ENCODE measurements around the gene CTCF. TPM values are rescaled to one million over a fixed set of nuclear protein-coding genes. Genes with fewer than 3 reads are reported as not detected.

CTCF gene
- total and polyA plus RNA-seq, 2 donors (not counting 3 experiments of a cell fraction or from before 2014, with no cell fraction given): 20.7 to 40.0 TPM

GRCh38 chr16:67674851-67675578, 112.7 kb downstream of the CTCF start:
- H3K79me2 ChIP-seq (ENCODE audit: control insufficient read depth, insufficient read depth, low read length): no peaks in the 10 kb centered on the region
- no peaks in the 10 kb centered on the region for H3K9me1 ChIP-seq (replicated peaks; ENCODE audit: control insufficient read depth, extremely low read depth, insufficient read depth, low read length)
- H3K9ac ChIP-seq (replicated peaks; ENCODE audit: extremely low read depth, insufficient read depth, low read length): no peak overlapping the region
- H3K36me3 ChIP-seq (ENCODE audit: control insufficient read depth in 2 of 2, extremely low read depth in 1 of 2, insufficient read depth in 2 of 2, low read length in 2 of 2): peaks cover 0 to 10% of the 10 kb centered on the region in 2 experiments
- TSS peak; percentile 6 for BruUV-seq (replicated peaks)
- H3K4me2 ChIP-seq (ENCODE audit: insufficient read depth, low read length): no peak overlapping the region
- H3K27me3 ChIP-seq (ENCODE audit: control insufficient read depth in 2 of 2, insufficient read depth in 2 of 2, low read length in 2 of 2): no peaks in the 10 kb centered on the region
- no peak overlapping the region for H3K4me3 ChIP-seq (replicated peaks in 1 of 3; ENCODE audit: insufficient read depth in 1 of 3, low read depth in 1 of 3, low read length in 3 of 3)
- H4K20me1 ChIP-seq (replicated peaks; ENCODE audit: control insufficient read depth, extremely low read depth, insufficient read depth, low read length): no peaks in the 10 kb centered on the region
- intact Hi-C loops (cut with micrococcal nuclease) (no loop called here), dilution Hi-C loops (cut with MboI; ENCODE audit: extremely low pct_ligation_motif_present, low sequenced_read_pairs) (loop anchor here (25.0 kb wide), 1 partner anchor 237 kb away; no protein-coding TSS in a partner anchor)
- TF ChIP-seq POLR2AphosphoS5 (IDR thresholded peaks at IDR 0.05; ENCODE audit: insufficient read depth, low read depth, low read length) (no peak), MAX (IDR thresholded peaks at IDR 0.05; ENCODE audit: insufficient read depth, insufficient read length) (no peak), FOS (IDR thresholded peaks at IDR 0.05; ENCODE audit: borderline replicate concordance, insufficient read depth, low read length) (no peak), EZH2 (IDR thresholded peaks at IDR 0.05; ENCODE audit: borderline replicate concordance, low read depth, low read length, severe bottlenecking) (no peak)
- H3K4me1 ChIP-seq (ENCODE audit: control insufficient read depth, extremely low read depth, insufficient read depth, low read length): peaks cover 26% of the 10 kb centered on the region
- H3K27ac ChIP-seq (ENCODE audit: insufficient read depth, low read depth, low read length): no peak overlapping the region
- H3K9me3 ChIP-seq (replicated peaks; ENCODE audit: control insufficient read depth, insufficient read depth, low read length): no peaks in the 10 kb centered on the region
- ChIA-PET CTCF (interaction anchor here (2.5 to 12.7 kb wide), 4 partner anchors 132 to 252 kb away, joined by 8 to 163 read pairs (median 38); partner anchors contain the start of genes RANBP10 and TSNAXIP1), POLR2A (no interaction called here)
- no peak for FAIRE-seq
- DNase-seq (ENCODE audit: low read depth, low spot score): no peak
- no peak overlapping the region for H2AFZ ChIP-seq (ENCODE audit: low read depth, low read length)

DNA sequence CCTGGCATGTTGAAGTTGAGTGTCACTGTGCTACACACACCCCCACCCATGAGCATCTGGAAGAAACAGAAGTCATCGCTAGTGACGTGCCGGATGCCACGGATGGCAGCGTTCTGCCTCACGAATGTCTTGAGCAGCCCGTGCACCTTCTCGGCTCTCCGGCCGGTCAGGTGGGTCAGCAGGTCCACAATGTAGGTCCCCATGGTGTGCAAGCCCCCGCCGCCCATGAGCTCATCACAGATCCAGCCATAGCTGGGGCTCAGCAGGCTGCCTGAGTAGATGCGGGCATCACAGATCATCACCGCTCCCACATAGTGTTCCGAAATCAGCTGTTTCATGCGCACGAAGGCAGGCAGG, 113.2 kb downstream of the CTCF start:
- Histone ChIP-seq H3K9me1 (replicated peaks; ENCODE audit: control insufficient read depth, extremely low read depth, insufficient read depth, low read length) (no peaks in the 10 kb centered on the region), H3K4me3 (replicated peaks in 1 of 3; ENCODE audit: insufficient read depth in 1 of 3, low read depth in 1 of 3, low read length in 3 of 3) (no peak overlapping the region), H3K4me2 (ENCODE audit: insufficient read depth, low read length) (no peak overlapping the region), H3K9me3 (replicated peaks; ENCODE audit: control insufficient read depth, insufficient read depth, low read length) (no peaks in the 10 kb centered on the region), H2AFZ (ENCODE audit: low read depth, low read length) (no peak overlapping the region), H3K27me3 (ENCODE audit: control insufficient read depth in 2 of 2, insufficient read depth in 2 of 2, low read length in 2 of 2) (no peaks in the 10 kb centered on the region), H4K20me1 (replicated peaks; ENCODE audit: control insufficient read depth, extremely low read depth, insufficient read depth, low read length) (no peaks in the 10 kb centered on the region), H3K36me3 (ENCODE audit: control insufficient read depth in 2 of 2, extremely low read depth in 1 of 2, insufficient read depth in 2 of 2, low read length in 2 of 2) (peaks cover 0 to 12% of the 10 kb centered on the region in 2 experiments), H3K27ac (ENCODE audit: insufficient read depth, low read depth, low read length) (no peak overlapping the region), H3K9ac (replicated peaks; ENCODE audit: extremely low read depth, insufficient read depth, low read length) (no peak overlapping the region), H3K79me2 (ENCODE audit: control insufficient read depth, insufficient read depth, low read length) (no peaks in the 10 kb centered on the region), H3K4me1 (ENCODE audit: control insufficient read depth, extremely low read depth, insufficient read depth, low read length) (peaks cover 26% of the 10 kb centered on the region)
- no peak for DNase-seq (ENCODE audit: low read depth, low spot score)
- intact Hi-C loops (cut with micrococcal nuclease): no loop called here
- CTCF ChIA-PET: interaction anchor here (2.5 kb wide), 1 partner anchor 131 kb away, joined by 8 read pairs; the partner anchor contains the start of genes RANBP10 and TSNAXIP1
- no TSS peak for BruUV-seq (replicated peaks)
- TF ChIP-seq MYC (IDR thresholded peaks at IDR 0.05; ENCODE audit: low read depth, low read length) (no peak), GATA2 (IDR thresholded peaks at IDR 0.05; ENCODE audit: insufficient read depth, insufficient read length, low read depth, low read length) (no peak), POLR2A (IDR thresholded peaks at IDR 0.05; ENCODE audit: low read depth, low read length) (no peak), JUN (IDR thresholded peaks at IDR 0.05; ENCODE audit: borderline replicate concordance, insufficient read depth, insufficient read length, low read depth) (no peak), EZH2 (IDR thresholded peaks at IDR 0.05; ENCODE audit: borderline replicate concordance, low read depth, low read length, severe bottlenecking) (no peak), CTCF (IDR thresholded peaks at IDR 0.05; ENCODE audit: extremely low read depth in 1 of 2, insufficient read depth in 1 of 2, low read depth in 1 of 2, low read length in 2 of 2) (no peak), POLR2AphosphoS5 (IDR thresholded peaks at IDR 0.05; ENCODE audit: insufficient read depth, low read depth, low read length) (no peak), FOS (IDR thresholded peaks at IDR 0.05; ENCODE audit: borderline replicate concordance, insufficient read depth, low read length) (no peak), MAX (IDR thresholded peaks at IDR 0.05; ENCODE audit: insufficient read depth, insufficient read length) (no peak)
- dilution Hi-C loops (cut with MboI; ENCODE audit: extremely low pct_ligation_motif_present, low sequenced_read_pairs): loop anchor here (25.0 kb wide), 1 partner anchor 237 kb away; no protein-coding TSS in a partner anchor
- POLR2A ChIA-PET: no interaction called here
- FAIRE-seq: no peak

Measured in endothelial cell of umbilical vein (primary cell).